ENCODE data around the gene SYT17. TPM values are rescaled to one million over a fixed set of nuclear protein-coding genes. Genes with fewer than 3 reads are reported as not detected.

Gene SYT17
- total RNA-seq, 2 experiments from 2014 or later, result 6.2 to 10.3 TPM

- Histone ChIP-seq H3K4me2 (ENCODE audit: low read length) (no peak overlapping the region), H4K20me1 (ENCODE audit: insufficient read depth, low read length) (no peaks in the 10 kb centered on the region), H3K36me3 (ENCODE audit: insufficient read depth, low read length) (no peaks in the 10 kb centered on the region), H2AFZ (ENCODE audit: low read length) (no peak overlapping the region), H3K9me2 (ENCODE audit: insufficient read depth, low read length) (no peaks in the 10 kb centered on the region), H3K79me2 (ENCODE audit: insufficient read depth, low read depth, low read length) (no peaks in the 10 kb centered on the region), H3K4me1 (ENCODE audit: insufficient read depth, low read length, poor library complexity, severe bottlenecking) (peaks cover 3% of the 10 kb centered on the region), H3K9me3 (ENCODE audit: low read length) (no peaks in the 10 kb centered on the region), H3K27ac (ENCODE audit: low read depth, low read length, poor library complexity, severe bottlenecking) (no peak overlapping the region), H3K4me3 (ENCODE audit: low read depth, low read length, poor library complexity, severe bottlenecking) (no peak overlapping the region)
- TF ChIP-seq CTCF (conservative IDR thresholded peaks at IDR 0.05; ENCODE audit: low read length), result no peak
- no peak for TF ChIP-seq EZH2phosphoT487 (IDR thresholded peaks at IDR 0.05; ENCODE audit: borderline replicate concordance, low read depth, low read length)
- BruUV-seq (replicated peaks), result no TSS peak
- POLR2A ChIA-PET, result interaction anchor here (0.7 to 0.8 kb wide), 2 partner anchors 23 to 129 kb away, joined by 3 read pairs; no protein-coding TSS in a partner anchor
- DNase-seq (ENCODE audit: low spot score), result no peak
- intact Hi-C loops (cut with micrococcal nuclease; ENCODE audit: unreplicated experiment), result no loop called here
- CTCF ChIA-PET (ENCODE audit: unreplicated experiment), result no interaction called here
Observed at GRCh38 chr16:19299565-19299964, 131.5 kb downstream of the SYT17 start.

- Histone ChIP-seq H3K27ac (ENCODE audit: low read depth, low read length, poor library complexity, severe bottlenecking) (no peak overlapping the region), H3K4me3 (ENCODE audit: low read depth, low read length, poor library complexity, severe bottlenecking) (no peak overlapping the region), H2AFZ (ENCODE audit: low read length) (no peak overlapping the region), H4K20me1 (ENCODE audit: insufficient read depth, low read length) (no peaks in the 10 kb centered on the region), H3K9me3 (ENCODE audit: low read length) (no peaks in the 10 kb centered on the region), H3K36me3 (ENCODE audit: insufficient read depth, low read length) (no peaks in the 10 kb centered on the region), H3K4me2 (ENCODE audit: low read length) (no peak overlapping the region), H3K79me2 (ENCODE audit: insufficient read depth, low read depth, low read length) (no peaks in the 10 kb centered on the region), H3K9me2 (ENCODE audit: insufficient read depth, low read length) (no peaks in the 10 kb centered on the region), H3K4me1 (ENCODE audit: insufficient read depth, low read length, poor library complexity, severe bottlenecking) (no peaks in the 10 kb centered on the region)
- intact Hi-C loops (cut with micrococcal nuclease; ENCODE audit: unreplicated experiment), result no loop called here
- ChIA-PET POLR2A (no interaction called here), CTCF (ENCODE audit: unreplicated experiment) (no interaction called here)
- no peak for DNase-seq (ENCODE audit: low spot score)
- BruUV-seq (replicated peaks), result no TSS peak
- TF ChIP-seq CTCF (conservative IDR thresholded peaks at IDR 0.05; ENCODE audit: low read length) (no peak), EZH2phosphoT487 (IDR thresholded peaks at IDR 0.05; ENCODE audit: borderline replicate concordance, low read depth, low read length) (no peak)
Observed at GRCh38 chr16:19301931-19302330, 133.9 kb downstream of the SYT17 start.

GRCh38 chr16:19304750-19305149 is 136.7 kb downstream of the SYT17 start:
- Histone ChIP-seq H3K4me1 (ENCODE audit: insufficient read depth, low read length, poor library complexity, severe bottlenecking) (no peaks in the 10 kb centered on the region), H2AFZ (ENCODE audit: low read length) (no peak overlapping the region), H3K4me3 (ENCODE audit: low read depth, low read length, poor library complexity, severe bottlenecking) (no peak overlapping the region), H3K27ac (ENCODE audit: low read depth, low read length, poor library complexity, severe bottlenecking) (no peak overlapping the region), H3K9me2 (ENCODE audit: insufficient read depth, low read length) (no peaks in the 10 kb centered on the region), H3K4me2 (ENCODE audit: low read length) (no peak overlapping the region), H3K79me2 (ENCODE audit: insufficient read depth, low read depth, low read length) (no peaks in the 10 kb centered on the region), H3K9me3 (ENCODE audit: low read length) (no peaks in the 10 kb centered on the region), H4K20me1 (ENCODE audit: insufficient read depth, low read length) (no peaks in the 10 kb centered on the region), H3K36me3 (ENCODE audit: insufficient read depth, low read length) (no peaks in the 10 kb centered on the region)
- ChIA-PET CTCF (ENCODE audit: unreplicated experiment) (no interaction called here), POLR2A (no interaction called here)
- no TSS peak for BruUV-seq (replicated peaks)
- intact Hi-C loops (cut with micrococcal nuclease; ENCODE audit: unreplicated experiment), result no loop called here
- DNase-seq (ENCODE audit: low spot score), result no peak
- no peak for TF ChIP-seq CTCF (conservative IDR thresholded peaks at IDR 0.05; ENCODE audit: low read length)
